ENCODE results near the gene OSBP. TPM values are rescaled to one million over a fixed set of nuclear protein-coding genes. Genes with fewer than 3 reads are reported as not detected.

Gene OSBP
- total and polyA plus RNA-seq, 2 experiments from 2014 or later, result 10.7 to 26.4 TPM

- DNase-seq, result peak; percentile 42
- Histone ChIP-seq H3K4me2 (ENCODE audit: unreplicated experiment) (peak overlapping the region; percentile 99), H3K79me2 (ENCODE audit: insufficient read depth) (peaks cover 57% of the 10 kb centered on the region), H3K9ac (peak overlapping the region; percentile 89), H3K9me2 (ENCODE audit: insufficient read depth) (no peaks in the 10 kb centered on the region), H3K27me3 (replicated peaks; ENCODE audit: insufficient read depth) (no peaks in the 10 kb centered on the region), H3K27ac (peak overlapping the region; percentile 80), H3K36me3 (ENCODE audit: low read depth) (0 out of 2 replicates have a peak, but pooled peaks cover 3% of the 10 kb centered on the region), H2AFZ (peak overlapping the region; percentile 52; the same call in 1 of the 2 replicates), H3K9me3 (ENCODE audit: low read depth) (no peaks in the 10 kb centered on the region), H3F3A (ENCODE audit: insufficient read depth) (peaks cover 21% of the 10 kb centered on the region), H4K20me1 (ENCODE audit: insufficient read depth) (0 out of 2 replicates have a peak, but pooled peaks cover 6% of the 10 kb centered on the region), H3K4me1 (ENCODE audit: insufficient read depth) (peaks cover 31% of the 10 kb centered on the region), H3K4me3 (peak overlapping the region; percentile 97)
- in situ Hi-C loops (cut with MboI), result no loop called here
- TF ChIP-seq EZH2phosphoT487 (IDR thresholded peaks at IDR 0.05; ENCODE audit: insufficient read depth, low read depth) (no peak), EZH2 (IDR thresholded peaks at IDR 0.05; ENCODE audit: insufficient read depth, poor library complexity, severe bottlenecking) (no peak)
- 10 to 14% methylated on average over 13 of the region's 13 CpGs for WGBS, 2 experiments (ENCODE audit: low coverage in 1 of 2, low lambda C conversion rate in 2 of 2, missing lambda C conversion rate in 2 of 2)
Measured at GRCh38 chr11:59614277-59615119, 1.1 kb downstream of the OSBP start.

DNA sequence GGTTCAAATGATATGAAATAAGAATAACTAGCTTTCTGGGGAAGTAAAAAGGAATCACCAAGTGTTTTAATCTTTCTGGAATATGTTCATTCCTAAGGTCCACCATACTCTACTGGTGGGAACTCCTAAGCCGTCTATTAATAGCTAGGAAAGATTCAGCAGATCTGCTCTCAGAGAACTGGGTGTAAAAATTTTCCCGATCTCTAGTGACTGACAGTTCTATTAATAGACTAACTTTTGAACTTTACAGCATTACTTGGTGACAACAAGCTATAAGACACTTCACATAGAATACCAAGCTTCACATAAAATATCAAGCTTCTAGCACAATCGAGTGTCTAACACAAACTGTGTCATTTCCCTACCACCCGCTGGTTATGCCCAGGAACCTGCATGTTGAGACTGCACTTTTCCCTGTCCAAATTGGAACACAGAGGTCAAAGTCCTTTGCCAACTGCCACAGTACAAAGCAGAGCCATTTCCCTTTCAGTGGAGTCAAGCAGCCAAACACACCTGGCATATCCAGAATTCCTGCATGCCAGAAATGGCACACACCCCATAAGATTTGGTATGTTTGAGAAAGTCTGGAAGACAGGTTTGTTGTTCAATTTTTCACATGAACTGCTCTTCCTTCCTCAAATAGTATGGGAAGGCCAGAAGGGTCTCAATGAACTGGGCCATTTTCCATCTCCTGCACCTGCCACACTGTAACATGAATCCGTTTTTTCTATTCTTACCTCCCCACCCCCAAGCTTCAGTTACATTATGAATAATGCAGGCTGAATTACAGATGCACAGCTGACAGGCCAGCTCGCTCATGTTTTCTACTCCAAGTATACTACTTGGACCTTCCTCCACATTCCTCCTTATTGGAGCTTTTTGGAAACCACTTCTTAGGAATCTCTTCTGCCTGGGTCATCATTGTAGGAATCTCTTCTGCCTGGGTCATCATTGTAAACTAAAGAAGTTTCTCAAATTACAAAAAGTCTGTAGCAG is 3.7 kb downstream of the OSBP start:
- WGBS, 2 experiments (ENCODE audit: low coverage in 1 of 2, low lambda C conversion rate in 2 of 2, missing lambda C conversion rate in 2 of 2), result 79 to 82% methylated on average over 6 of the region's 6 CpGs
- H3K4me1 ChIP-seq (ENCODE audit: insufficient read depth), result peaks cover 30% of the 10 kb centered on the region
- no peaks in the 10 kb centered on the region for H3K9me3 ChIP-seq (ENCODE audit: low read depth)
- H3K36me3 ChIP-seq (ENCODE audit: low read depth), result peaks cover 23% of the 10 kb centered on the region
- DNase-seq, result peak; percentile 49
- peaks cover 18% of the 10 kb centered on the region for H3F3A ChIP-seq (ENCODE audit: insufficient read depth)
- no peak overlapping the region for H3K9ac ChIP-seq
- H4K20me1 ChIP-seq (ENCODE audit: insufficient read depth), result 0 out of 2 replicates have a peak, but pooled peaks cover 6% of the 10 kb centered on the region
- H3K9me2 ChIP-seq (ENCODE audit: insufficient read depth), result no peaks in the 10 kb centered on the region
- no peak overlapping the region for H3K4me3 ChIP-seq
- H3K27me3 ChIP-seq (replicated peaks; ENCODE audit: insufficient read depth), result no peaks in the 10 kb centered on the region
- peak overlapping the region; percentile 34 for H3K27ac ChIP-seq
- H3K79me2 ChIP-seq (ENCODE audit: insufficient read depth), result peaks cover 84% of the 10 kb centered on the region
- H2AFZ ChIP-seq, result no peak overlapping the region
- TF ChIP-seq EZH2 (IDR thresholded peaks at IDR 0.05; ENCODE audit: insufficient read depth, poor library complexity, severe bottlenecking) (no peak), EZH2phosphoT487 (IDR thresholded peaks at IDR 0.05; ENCODE audit: insufficient read depth, low read depth) (no peak)
- no peak overlapping the region for H3K4me2 ChIP-seq (ENCODE audit: unreplicated experiment)
- in situ Hi-C loops (cut with MboI), result no loop called here

- WGBS, 2 experiments (ENCODE audit: low coverage in 1 of 2, low lambda C conversion rate in 2 of 2, missing lambda C conversion rate in 2 of 2), result 94 to 96% methylated on average over 7 of the region's 7 CpGs
Measured at GRCh38 chr11:59610289-59610688, 5.3 kb downstream of the OSBP start.

More at GRCh38 chr11:59610289-59610688, 5.3 kb downstream of the OSBP start:
- no peak for DNase-seq
- 0 out of 2 replicates have a peak, but pooled peaks cover 6% of the 10 kb centered on the region for H4K20me1 ChIP-seq (ENCODE audit: insufficient read depth)
- H3K36me3 ChIP-seq (ENCODE audit: low read depth), result peaks cover 33% of the 10 kb centered on the region
- no peak overlapping the region for H2AFZ ChIP-seq
- in situ Hi-C loops (cut with MboI), result no loop called here
- no peak overlapping the region for H3K4me2 ChIP-seq (ENCODE audit: unreplicated experiment)
- no peaks in the 10 kb centered on the region for H3K9me2 ChIP-seq (ENCODE audit: insufficient read depth)
- H3K9ac ChIP-seq, result no peak overlapping the region
- no peaks in the 10 kb centered on the region for H3K9me3 ChIP-seq (ENCODE audit: low read depth)
- no peak overlapping the region for H3K27ac ChIP-seq
- H3F3A ChIP-seq (ENCODE audit: insufficient read depth), result peaks cover 14% of the 10 kb centered on the region
- H3K79me2 ChIP-seq (ENCODE audit: insufficient read depth), result peaks cover 99% of the 10 kb centered on the region
- H3K4me1 ChIP-seq (ENCODE audit: insufficient read depth), result peaks cover 26% of the 10 kb centered on the region
- H3K27me3 ChIP-seq (replicated peaks; ENCODE audit: insufficient read depth), result no peaks in the 10 kb centered on the region
- no peak overlapping the region for H3K4me3 ChIP-seq
- TF ChIP-seq EZH2 (IDR thresholded peaks at IDR 0.05; ENCODE audit: insufficient read depth, poor library complexity, severe bottlenecking), result no peak
- no peak for TF ChIP-seq EZH2phosphoT487 (IDR thresholded peaks at IDR 0.05; ENCODE audit: insufficient read depth, low read depth)

All from GM23248 (cell line).